ENCODE measurements around the gene ADGRG7.
"Not testable (repeated sequence)": the region's sequence is repeated elsewhere in the genome, so short reads cannot be mapped to it uniquely, and the experiment has no call there.

The ADGRG7 gene

DNA sequence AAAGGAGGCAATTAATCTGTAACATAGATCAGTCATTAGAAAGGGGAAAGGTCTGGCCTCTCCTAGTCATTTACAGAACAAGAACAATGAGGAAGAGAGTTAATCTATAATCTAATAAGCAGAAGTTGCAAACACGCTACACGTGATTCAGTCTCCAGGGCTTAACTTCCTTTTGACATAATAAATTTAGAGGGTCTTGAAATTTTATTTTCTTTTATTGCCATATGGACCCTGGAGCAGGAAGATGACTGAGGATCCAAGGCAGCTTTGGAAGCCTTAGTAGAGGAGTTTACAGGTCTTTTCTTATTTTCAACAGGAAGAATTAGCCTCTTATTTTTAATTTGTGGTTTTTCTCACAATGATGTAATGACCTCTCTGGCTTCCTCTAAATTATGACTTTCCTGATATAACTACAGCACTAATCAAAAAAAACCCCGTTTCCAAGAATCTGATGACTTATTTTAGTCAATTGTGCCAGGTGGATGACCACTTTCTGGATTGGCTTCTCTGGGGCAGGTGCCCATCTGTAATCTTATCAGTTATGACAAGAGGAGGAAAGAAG, 32.2 kb downstream of the ADGRG7 start:
- in situ Hi-C loops (cut with MboI; ENCODE audit: low sequenced_read_pairs) = no loop called here

DNA sequence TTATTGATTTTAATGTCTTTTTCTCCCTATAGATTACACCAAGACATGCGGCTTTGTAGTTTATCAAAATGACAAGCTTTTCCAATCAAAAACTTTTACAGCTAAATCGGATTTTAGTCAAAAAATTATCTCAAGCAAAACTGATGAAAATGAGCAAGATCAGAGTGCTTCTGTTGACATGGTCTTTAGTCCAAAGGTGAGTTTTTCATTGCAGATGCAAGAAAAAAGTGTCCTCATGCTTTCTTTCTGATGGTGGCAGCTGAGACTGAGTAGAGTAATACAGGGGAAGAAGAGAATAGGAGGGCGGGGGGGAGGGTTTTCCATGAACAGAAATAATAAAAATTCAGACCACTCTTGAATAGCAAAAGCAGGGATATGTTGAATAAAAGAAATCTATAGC, 36.5 kb downstream of the ADGRG7 start:
- in situ Hi-C loops (cut with MboI; ENCODE audit: low sequenced_read_pairs) = no loop called here

DNA sequence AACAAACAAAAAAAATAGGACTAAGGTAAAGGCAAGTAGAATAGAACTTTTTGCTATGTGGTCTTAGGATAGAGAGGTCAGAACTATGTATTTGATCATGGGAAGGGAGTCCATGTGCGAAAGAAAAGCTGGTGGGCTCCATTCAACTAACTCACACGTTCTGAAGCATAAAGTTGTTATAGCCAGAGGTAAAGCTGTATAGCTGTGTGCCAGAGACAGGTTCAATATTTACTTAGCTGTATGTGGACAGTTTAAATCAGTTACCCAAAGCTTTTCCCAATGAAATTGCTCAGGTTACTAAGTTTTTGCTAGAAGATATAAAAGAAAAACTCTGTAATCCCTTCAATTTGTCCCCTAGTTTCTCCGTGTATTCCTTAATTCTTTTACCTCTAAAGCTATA, 37.8 kb downstream of the ADGRG7 start:
- in situ Hi-C loops (cut with MboI; ENCODE audit: low sequenced_read_pairs) = no loop called here

DNA sequence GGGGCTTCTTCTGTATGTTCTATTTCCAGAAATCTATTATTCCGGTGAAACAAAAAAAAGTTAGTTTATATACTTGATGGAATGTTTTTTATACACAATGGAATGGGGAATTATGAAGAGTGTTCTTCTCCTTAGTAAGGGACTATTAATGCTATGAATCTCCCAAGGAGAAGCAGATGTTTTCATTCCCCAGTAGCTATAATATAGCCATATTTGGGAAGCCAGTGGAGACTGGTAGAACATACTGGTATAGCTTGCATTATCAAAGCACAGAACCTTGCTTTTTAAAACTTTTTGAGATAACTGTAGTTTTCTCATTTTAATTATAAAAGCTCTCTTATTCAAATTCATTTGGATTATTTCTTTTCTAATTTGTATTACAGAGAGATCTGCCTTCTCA, 38.3 kb downstream of the ADGRG7 start:
- in situ Hi-C loops (cut with MboI; ENCODE audit: low sequenced_read_pairs) = no loop called here

GRCh38 chr3:100650651-100651619, 41.5 kb downstream of the ADGRG7 start:
- in situ Hi-C loops (cut with MboI; ENCODE audit: low sequenced_read_pairs) = no loop called here

DNA sequence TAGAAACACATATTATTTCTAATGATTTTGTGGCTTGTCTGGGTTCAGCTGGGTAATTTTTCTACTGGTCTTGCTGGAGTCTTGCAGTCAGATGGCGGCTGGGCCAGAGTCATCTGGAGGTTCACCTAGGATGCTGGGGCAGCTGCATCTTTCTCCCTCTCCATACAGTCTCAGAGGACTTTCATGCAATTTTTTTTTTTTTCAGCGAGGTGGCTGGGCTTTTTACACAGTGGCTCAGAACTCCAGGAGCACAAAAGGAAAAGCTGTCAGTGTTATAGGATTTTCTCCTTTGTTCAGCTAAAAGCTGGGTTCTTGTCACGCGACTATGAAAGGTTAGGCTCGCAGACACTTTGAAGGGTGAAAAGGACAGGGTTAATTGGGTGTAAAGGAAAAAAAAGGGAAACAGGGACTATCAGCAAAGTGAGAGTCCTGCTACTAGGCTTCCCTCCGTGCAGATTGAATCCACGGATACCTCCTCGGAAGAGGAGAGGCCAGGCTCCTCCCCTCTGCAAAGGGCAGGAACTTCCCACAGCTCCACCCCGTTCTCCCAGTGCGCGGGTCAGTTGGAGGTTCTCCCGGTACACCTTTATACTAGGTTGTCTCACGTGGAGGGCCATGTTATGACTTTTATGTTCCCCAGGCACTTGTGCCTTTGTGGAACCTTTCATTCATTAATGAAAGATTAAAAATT, 44.3 kb downstream of the ADGRG7 start:
- in situ Hi-C loops (cut with MboI; ENCODE audit: low sequenced_read_pairs) = no loop called here

- in situ Hi-C loops (cut with MboI; ENCODE audit: low sequenced_read_pairs) = no loop called here
Observed at GRCh38 chr3:100656945-100657344, 47.5 kb downstream of the ADGRG7 start.

DNA sequence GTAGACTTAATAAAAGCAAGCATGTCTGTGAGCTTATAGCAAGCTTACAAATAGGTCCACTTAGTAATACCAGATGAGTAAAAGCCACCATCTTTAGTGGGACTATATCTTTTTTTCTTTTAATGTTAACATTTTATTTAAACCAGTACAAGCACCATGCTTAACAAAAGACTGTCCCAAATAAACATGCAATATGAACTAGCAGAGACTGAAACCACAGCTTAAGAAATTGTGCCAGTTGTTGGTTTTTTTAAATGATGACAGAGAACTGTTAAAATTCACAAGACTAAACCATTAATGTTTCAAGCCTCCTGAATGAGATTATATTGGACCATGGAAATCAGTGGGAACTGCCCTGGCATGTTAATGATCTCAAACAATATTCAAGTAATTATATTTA, 51.9 kb downstream of the ADGRG7 start:
- in situ Hi-C loops (cut with MboI; ENCODE audit: low sequenced_read_pairs) = not testable (repeated sequence)

GRCh38 chr3:100662113-100662823, 52.9 kb downstream of the ADGRG7 start:
- in situ Hi-C loops (cut with MboI; ENCODE audit: low sequenced_read_pairs) = no loop called here

GRCh38 chr3:100665230-100665629, 55.8 kb downstream of the ADGRG7 start:
- in situ Hi-C loops (cut with MboI; ENCODE audit: low sequenced_read_pairs) = no loop called here

GRCh38 chr3:100666699-100667098, 57.3 kb downstream of the ADGRG7 start:
- in situ Hi-C loops (cut with MboI; ENCODE audit: low sequenced_read_pairs) = not testable (repeated sequence)

DNA sequence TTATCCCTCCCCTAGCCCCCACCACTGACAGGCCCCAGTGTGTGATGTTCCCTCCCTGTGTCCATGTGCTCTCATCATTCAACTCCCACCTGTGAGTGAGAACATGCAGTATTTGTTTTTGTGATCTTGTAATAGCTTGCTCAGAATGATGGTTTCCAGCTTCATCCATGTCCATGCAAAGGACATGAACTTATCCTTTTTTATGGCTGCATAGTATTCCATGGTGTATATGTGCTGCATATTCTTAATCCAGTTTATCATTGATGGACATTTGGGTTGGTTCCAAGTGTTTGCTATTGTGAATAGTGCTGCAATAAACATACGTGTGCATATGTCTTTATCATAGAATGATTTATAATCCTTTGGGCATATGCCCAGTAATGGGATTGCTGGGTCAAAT, 57.9 kb downstream of the ADGRG7 start:
- in situ Hi-C loops (cut with MboI; ENCODE audit: low sequenced_read_pairs) = not testable (repeated sequence)

GRCh38 chr3:100670995-100671394, 61.6 kb downstream of the ADGRG7 start:
- in situ Hi-C loops (cut with MboI; ENCODE audit: low sequenced_read_pairs) = not testable (repeated sequence)

- in situ Hi-C loops (cut with MboI; ENCODE audit: low sequenced_read_pairs) = no loop called here
Observed at GRCh38 chr3:100681496-100681895, 72.1 kb downstream of the ADGRG7 start.

DNA sequence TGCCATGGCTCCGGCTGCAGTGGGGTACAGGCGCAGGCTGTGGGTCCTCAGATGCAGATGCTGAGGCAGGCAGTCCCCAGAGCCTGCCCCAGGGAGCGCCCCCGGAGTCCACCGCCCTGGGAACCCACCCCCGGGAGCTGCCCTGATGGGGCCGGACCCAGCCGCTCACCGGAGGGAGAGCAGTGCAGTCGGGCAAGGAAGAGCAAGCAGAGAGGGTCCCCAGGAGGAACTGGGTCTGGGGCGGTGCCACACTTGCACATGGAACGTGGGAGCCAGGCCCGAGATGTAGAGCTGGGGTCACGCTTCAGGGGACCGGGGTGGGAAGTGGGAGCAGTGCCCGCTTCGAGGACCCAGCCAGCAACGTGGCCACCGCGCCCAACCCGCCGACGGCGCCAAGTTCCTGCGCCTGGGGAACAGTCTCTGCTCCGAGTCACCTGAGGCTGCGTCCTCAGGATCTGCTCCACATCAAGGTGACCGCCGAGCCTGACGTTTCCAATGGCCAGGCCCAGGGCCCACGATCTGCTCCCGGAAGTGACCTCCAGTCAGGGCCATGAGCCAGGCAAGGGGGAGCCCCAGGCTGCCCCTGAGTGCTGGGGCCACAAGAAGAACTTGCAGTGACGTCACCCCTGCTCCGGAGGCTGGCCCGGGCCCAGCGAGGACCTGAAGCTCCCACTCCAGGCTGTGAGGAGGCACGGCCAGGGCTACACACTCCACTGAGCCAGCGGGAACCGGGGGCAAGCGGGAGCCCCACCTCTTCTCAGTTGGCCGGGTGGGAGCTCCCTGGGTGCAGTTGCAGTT, 72.9 kb downstream of the ADGRG7 start:
- in situ Hi-C loops (cut with MboI; ENCODE audit: low sequenced_read_pairs) = no loop called here

DNA sequence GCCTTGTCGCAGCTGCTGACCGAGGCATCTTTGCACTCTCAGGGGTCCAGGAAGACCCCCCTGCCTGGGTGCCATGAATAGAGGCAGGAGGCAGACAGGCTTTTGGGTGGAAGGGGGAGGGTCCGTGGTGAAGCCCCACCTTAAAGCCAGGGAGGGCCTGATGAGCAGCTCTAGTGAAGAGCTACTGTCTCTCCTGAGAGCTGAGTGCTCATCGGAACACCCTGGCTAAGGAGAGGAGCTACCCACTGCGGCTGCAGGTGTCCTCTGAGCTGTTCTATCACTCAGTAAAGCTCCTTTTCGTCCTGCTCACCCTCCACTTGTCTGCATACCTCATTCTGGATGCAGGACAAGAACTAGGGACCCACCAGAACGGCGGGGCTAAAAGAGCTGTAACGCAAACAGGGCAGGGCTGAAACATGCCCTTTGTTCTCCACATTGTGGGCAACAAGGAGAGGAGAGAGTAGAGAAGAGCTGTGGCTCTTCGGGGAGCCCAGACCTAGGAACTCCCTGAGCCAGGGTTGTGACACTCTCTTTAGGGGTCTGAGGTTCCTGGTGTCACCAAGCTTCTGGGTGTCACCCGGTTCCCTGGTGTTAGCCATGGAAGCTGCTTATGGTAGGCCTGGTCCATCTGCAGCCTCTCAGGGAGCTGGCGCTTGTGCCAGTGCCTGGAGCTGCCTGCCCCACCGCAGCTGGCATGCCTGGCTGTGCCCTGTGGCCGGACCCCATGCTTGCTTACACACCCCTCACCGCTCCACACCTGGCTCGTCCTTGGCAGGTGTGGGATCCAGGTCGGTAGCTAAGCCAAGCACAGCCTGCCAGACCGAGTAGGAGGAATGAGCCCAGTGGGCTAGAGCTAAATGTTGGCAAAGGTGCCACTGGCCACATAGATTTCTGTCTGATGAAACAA, 73.7 kb downstream of the ADGRG7 start:
- in situ Hi-C loops (cut with MboI; ENCODE audit: low sequenced_read_pairs) = no loop called here

- in situ Hi-C loops (cut with MboI; ENCODE audit: low sequenced_read_pairs) = no loop called here
Observed at GRCh38 chr3:100693225-100693624, 83.8 kb downstream of the ADGRG7 start.

GRCh38 chr3:100695696-100696095, 86.3 kb downstream of the ADGRG7 start:
- in situ Hi-C loops (cut with MboI; ENCODE audit: low sequenced_read_pairs) = no loop called here

DNA sequence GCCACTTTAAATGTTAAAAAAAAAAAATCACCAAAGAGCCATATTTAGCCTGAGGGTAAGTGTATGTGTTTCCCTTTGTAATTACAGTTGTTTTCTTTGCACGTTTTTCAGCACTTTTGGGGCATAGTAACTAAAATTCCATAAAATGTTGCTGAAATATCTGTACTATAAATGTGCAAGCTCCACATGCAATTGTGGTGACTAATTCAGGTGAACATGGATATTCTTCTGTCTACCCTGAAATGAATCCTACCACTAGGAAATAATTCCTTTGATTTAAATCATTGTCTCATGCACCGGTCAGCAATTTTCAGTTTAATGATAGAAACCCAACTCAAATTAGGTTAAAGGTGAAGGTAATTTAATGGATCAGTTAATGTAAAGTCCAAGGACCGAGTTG, 86.8 kb downstream of the ADGRG7 start:
- in situ Hi-C loops (cut with MboI; ENCODE audit: low sequenced_read_pairs) = no loop called here

All from HL-60/S4 treated with retinoic acid at 250 ng/mL for 4 days and 3 days (cell line).